Upper lobe of left lung (tissue), 4 donors: ENCODE measurements around the gene SLC15A2.

Source experiments
- CTCF ChIP-seq, 6 experiments: fragments of 450-650 bp in 4 of 6; fragments of 200-600 bp in 2 of 6; sonication (generic) in 2 of 6; IDR thresholded peaks; one replicate each; pipeline ENCODE4 v1.5.1; 2016 to 2019; ENCODE audit warnings: antibody characterized with exemption in 6 of 6
- EP300 ChIP-seq, 4 donors: sonication (generic); formaldehyde crosslinking; IDR thresholded peaks; one replicate each; pipeline ENCODE4 v1.5.1; 2017; ENCODE audit warnings: antibody characterized with exemption in 4 of 4, control low read depth in 2 of 4
- POLR2AphosphoS5 ChIP-seq, 2 donors: sonication (generic); formaldehyde crosslinking; IDR thresholded peaks; one replicate each; pipeline ENCODE4 v1.5.1; 2017; ENCODE audit warnings: antibody characterized with exemption in 2 of 2

- TF ChIP-seq CTCF (IDR thresholded peaks at IDR 0.05) (no peak), POLR2AphosphoS5 (IDR thresholded peaks at IDR 0.05) (no peak), EP300 (IDR thresholded peaks at IDR 0.05) (no peak)
Measured at GRCh38 chr3:121926380-121926779, 32.2 kb downstream of the SLC15A2 start.
